ENCODE results near the gene MVB12B. TPM values are rescaled to one million over a fixed set of nuclear protein-coding genes. Genes with fewer than 3 reads are reported as not detected.

MVB12B gene
- total RNA-seq, 1 experiment from 2014 or later: 4.5 TPM

- CTCF ChIA-PET: no interaction called here
- Mint-ChIP-seq H3K4me1 (ENCODE audit: low read depth, unreplicated experiment) (no peaks in the 10 kb centered on the region), H3K9me3 (ENCODE audit: low read depth, unreplicated experiment) (no peaks in the 10 kb centered on the region), H3K4me3 (ENCODE audit: low read depth, unreplicated experiment) (no peak overlapping the region), H3K36me3 (ENCODE audit: insufficient read depth, unreplicated experiment) (no peaks in the 10 kb centered on the region), H3K27ac (ENCODE audit: unreplicated experiment) (no peak overlapping the region), H3K27me3 (ENCODE audit: unreplicated experiment) (peaks cover 39% of the 10 kb centered on the region)
- no peak for DNase-seq
- intact Hi-C loops (cut with micrococcal nuclease; ENCODE audit: unreplicated experiment): loop anchor here (5.0 kb wide), 1 partner anchor 188 kb away; no protein-coding TSS in a partner anchor
- no peak for TF ChIP-seq CTCF (IDR thresholded peaks at IDR 0.05; ENCODE audit: unreplicated experiment)
- BruUV-seq (replicated peaks): no TSS peak
Measured at GRCh38 chr9:126304207-126304970, 22.2 kb upstream of the MVB12B start.

- H3K36me3 Mint-ChIP-seq (ENCODE audit: insufficient read depth, unreplicated experiment): no peaks in the 10 kb centered on the region
- H3K9me3 Mint-ChIP-seq (ENCODE audit: low read depth, unreplicated experiment): no peaks in the 10 kb centered on the region
- no peak overlapping the region for H3K27ac Mint-ChIP-seq (ENCODE audit: unreplicated experiment)
- TF ChIP-seq CTCF (IDR thresholded peaks at IDR 0.05; ENCODE audit: unreplicated experiment): no peak
- no peak overlapping the region for H3K4me3 Mint-ChIP-seq (ENCODE audit: low read depth, unreplicated experiment)
- CTCF ChIA-PET: interaction anchor here (0.7 kb wide), 1 partner anchor 418 kb away, joined by 4 read pairs; no protein-coding TSS in a partner anchor
- BruUV-seq (replicated peaks): no TSS peak
- no peaks in the 10 kb centered on the region for H3K4me1 Mint-ChIP-seq (ENCODE audit: low read depth, unreplicated experiment)
- no peak for DNase-seq
- intact Hi-C loops (cut with micrococcal nuclease; ENCODE audit: unreplicated experiment): loop anchor here (5.0 kb wide), 1 partner anchor 187 kb away; no protein-coding TSS in a partner anchor
- peaks cover 39% of the 10 kb centered on the region for H3K27me3 Mint-ChIP-seq (ENCODE audit: unreplicated experiment)
Measured at GRCh38 chr9:126304971-126305320, 21.7 kb upstream of the MVB12B start.

- CTCF ChIA-PET: no interaction called here
- Mint-ChIP-seq H3K9me3 (ENCODE audit: low read depth, unreplicated experiment) (no peaks in the 10 kb centered on the region), H3K27me3 (ENCODE audit: unreplicated experiment) (peaks cover 39% of the 10 kb centered on the region), H3K36me3 (ENCODE audit: insufficient read depth, unreplicated experiment) (no peaks in the 10 kb centered on the region), H3K27ac (ENCODE audit: unreplicated experiment) (no peak overlapping the region), H3K4me3 (ENCODE audit: low read depth, unreplicated experiment) (no peak overlapping the region), H3K4me1 (ENCODE audit: low read depth, unreplicated experiment) (no peaks in the 10 kb centered on the region)
- no peak for DNase-seq
- no TSS peak for BruUV-seq (replicated peaks)
- no peak for TF ChIP-seq CTCF (IDR thresholded peaks at IDR 0.05; ENCODE audit: unreplicated experiment)
- intact Hi-C loops (cut with micrococcal nuclease; ENCODE audit: unreplicated experiment): no loop called here
Measured at GRCh38 chr9:126306071-126306647, 20.5 kb upstream of the MVB12B start.

GRCh38 chr9:126307322-126308061 lies 19.1 kb upstream of the MVB12B start:
- intact Hi-C loops (cut with micrococcal nuclease; ENCODE audit: unreplicated experiment): no loop called here
- Mint-ChIP-seq H3K4me1 (ENCODE audit: low read depth, unreplicated experiment) (no peaks in the 10 kb centered on the region), H3K36me3 (ENCODE audit: insufficient read depth, unreplicated experiment) (no peaks in the 10 kb centered on the region), H3K27ac (ENCODE audit: unreplicated experiment) (no peak overlapping the region), H3K9me3 (ENCODE audit: low read depth, unreplicated experiment) (no peaks in the 10 kb centered on the region), H3K27me3 (ENCODE audit: unreplicated experiment) (peaks cover 51% of the 10 kb centered on the region), H3K4me3 (ENCODE audit: low read depth, unreplicated experiment) (no peak overlapping the region)
- CTCF ChIA-PET: no interaction called here
- no peak for TF ChIP-seq CTCF (IDR thresholded peaks at IDR 0.05; ENCODE audit: unreplicated experiment)
- BruUV-seq (replicated peaks): no TSS peak
- DNase-seq: no peak
